Glutamatergic neuron (in vitro differentiated cells): Measurements from ENCODE around the gene ME3. TPM values are rescaled to one million over a fixed set of nuclear protein-coding genes. Genes with fewer than 3 reads are reported as not detected.

Experiments
- DNase-seq: peaks from one replicate; pipeline ENCODE4 v3.0.0; 2022
- H3K27ac Mint-ChIP-seq: one replicate; pipeline ENCODE4 v1.8.0; 2020; ENCODE audit warnings: mild to moderate bottlenecking, mixed read lengths, inconsistent platforms; ENCODE audit not compliant: unreplicated experiment
- H3K27me3 Mint-ChIP-seq: one replicate; pipeline ENCODE4 v1.8.0; 2020; ENCODE audit warnings: mild to moderate bottlenecking, moderate library complexity, mixed read lengths, inconsistent platforms; ENCODE audit not compliant: unreplicated experiment
- H3K36me3 Mint-ChIP-seq: one replicate; pipeline ENCODE4 v1.8.0; 2020; ENCODE audit warnings: mild to moderate bottlenecking, mixed read lengths, inconsistent platforms; ENCODE audit not compliant: unreplicated experiment
- H3K4me1 Mint-ChIP-seq: one replicate; pipeline ENCODE4 v1.8.0; 2020; ENCODE audit warnings: mild to moderate bottlenecking, low read depth, mixed read lengths, inconsistent platforms; ENCODE audit not compliant: unreplicated experiment
- H3K4me3 Mint-ChIP-seq: one replicate; pipeline ENCODE4 v1.8.0; 2020; ENCODE audit warnings: mild to moderate bottlenecking, mixed read lengths, inconsistent platforms; ENCODE audit not compliant: unreplicated experiment
- H3K9me3 Mint-ChIP-seq: one replicate; pipeline ENCODE4 v1.8.0; 2020; ENCODE audit warnings: mild to moderate bottlenecking, moderate library complexity, mixed read lengths, inconsistent platforms; ENCODE audit not compliant: unreplicated experiment
- total RNA-seq: library from RNA; stranded (reverse); fragmentation: NEBNext Ultra II Directional; extraction: Animal tissue kit (Norgen Biotek cat#: 25700); gene quantifications from one replicate; pipeline ENCODE4 v1.2.1, GENCODE V29; 2021; ENCODE audit not compliant: unreplicated experiment
- TF ChIP-seq, protein P1 (sequence below): fragments of 200-600 bp; sonication (generic); IDR thresholded peaks from one replicate; pipeline ENCODE4 v1.5.0; 2021; ENCODE audit not compliant: partially characterized antibody, unreplicated experiment

ME3 gene
- total RNA-seq, 1 donor from 2014 or later, result 12.4 TPM

- peaks cover 7% of the 10 kb centered on the region for H3K27me3 Mint-ChIP-seq
- no peaks in the 10 kb centered on the region for H3K4me1 Mint-ChIP-seq
- no peak overlapping the region for H3K27ac Mint-ChIP-seq
- no peak overlapping the region for H3K4me3 Mint-ChIP-seq
- H3K9me3 Mint-ChIP-seq, result no peaks in the 10 kb centered on the region
- H3K36me3 Mint-ChIP-seq, result no peaks in the 10 kb centered on the region
- TF ChIP-seq, protein P1, sequence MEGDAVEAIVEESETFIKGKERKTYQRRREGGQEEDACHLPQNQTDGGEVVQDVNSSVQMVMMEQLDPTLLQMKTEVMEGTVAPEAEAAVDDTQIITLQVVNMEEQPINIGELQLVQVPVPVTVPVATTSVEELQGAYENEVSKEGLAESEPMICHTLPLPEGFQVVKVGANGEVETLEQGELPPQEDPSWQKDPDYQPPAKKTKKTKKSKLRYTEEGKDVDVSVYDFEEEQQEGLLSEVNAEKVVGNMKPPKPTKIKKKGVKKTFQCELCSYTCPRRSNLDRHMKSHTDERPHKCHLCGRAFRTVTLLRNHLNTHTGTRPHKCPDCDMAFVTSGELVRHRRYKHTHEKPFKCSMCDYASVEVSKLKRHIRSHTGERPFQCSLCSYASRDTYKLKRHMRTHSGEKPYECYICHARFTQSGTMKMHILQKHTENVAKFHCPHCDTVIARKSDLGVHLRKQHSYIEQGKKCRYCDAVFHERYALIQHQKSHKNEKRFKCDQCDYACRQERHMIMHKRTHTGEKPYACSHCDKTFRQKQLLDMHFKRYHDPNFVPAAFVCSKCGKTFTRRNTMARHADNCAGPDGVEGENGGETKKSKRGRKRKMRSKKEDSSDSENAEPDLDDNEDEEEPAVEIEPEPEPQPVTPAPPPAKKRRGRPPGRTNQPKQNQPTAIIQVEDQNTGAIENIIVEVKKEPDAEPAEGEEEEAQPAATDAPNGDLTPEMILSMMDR, result no peak
- no peak for DNase-seq
Observed at GRCh38 chr11:86468169-86468568, 204.2 kb downstream of the ME3 start.

- no peaks in the 10 kb centered on the region for H3K4me1 Mint-ChIP-seq
- DNase-seq, result no peak
- TF ChIP-seq, protein P1, result no peak
- no peaks in the 10 kb centered on the region for H3K9me3 Mint-ChIP-seq
- H3K27ac Mint-ChIP-seq, result no peak overlapping the region
- no peak overlapping the region for H3K4me3 Mint-ChIP-seq
- H3K36me3 Mint-ChIP-seq, result no peaks in the 10 kb centered on the region
- no peaks in the 10 kb centered on the region for H3K27me3 Mint-ChIP-seq
Observed at GRCh38 chr11:86464509-86465221, 207.8 kb downstream of the ME3 start.

DNA sequence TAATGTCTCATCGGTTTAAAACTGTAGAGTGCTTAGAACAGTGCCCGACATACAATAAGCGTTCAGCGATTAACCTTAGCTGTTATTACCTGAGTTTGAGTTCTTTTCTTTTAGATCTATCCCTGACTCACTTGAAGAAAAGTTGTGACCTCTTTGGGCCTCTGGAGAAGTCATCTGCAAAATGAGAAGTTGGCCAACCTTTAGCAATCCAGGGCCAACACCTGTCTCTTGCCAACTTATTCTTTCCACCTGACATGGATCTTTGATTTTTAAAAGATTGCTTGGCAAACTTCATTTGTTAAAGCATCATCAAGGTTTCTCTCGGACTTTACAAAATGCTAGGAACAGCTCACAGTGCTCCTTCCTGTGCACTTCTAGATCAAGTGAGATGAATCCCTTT lies 208.5 kb downstream of the ME3 start:
- Mint-ChIP-seq H3K4me1 (no peaks in the 10 kb centered on the region), H3K9me3 (no peaks in the 10 kb centered on the region), H3K27me3 (peaks cover 2% of the 10 kb centered on the region), H3K27ac (no peak overlapping the region), H3K4me3 (no peak overlapping the region), H3K36me3 (no peaks in the 10 kb centered on the region)
- TF ChIP-seq, protein P1, result no peak
- no peak for DNase-seq

GRCh38 chr11:86463120-86463519 lies 209.3 kb downstream of the ME3 start:
- no peaks in the 10 kb centered on the region for H3K4me1 Mint-ChIP-seq
- TF ChIP-seq, protein P1, result no peak
- H3K27ac Mint-ChIP-seq, result no peak overlapping the region
- H3K36me3 Mint-ChIP-seq, result no peaks in the 10 kb centered on the region
- H3K9me3 Mint-ChIP-seq, result no peaks in the 10 kb centered on the region
- DNase-seq, result no peak
- peaks cover 2% of the 10 kb centered on the region for H3K27me3 Mint-ChIP-seq
- H3K4me3 Mint-ChIP-seq, result no peak overlapping the region

- Mint-ChIP-seq H3K4me3 (no peak overlapping the region), H3K4me1 (no peaks in the 10 kb centered on the region), H3K36me3 (no peaks in the 10 kb centered on the region), H3K9me3 (no peaks in the 10 kb centered on the region), H3K27ac (no peak overlapping the region), H3K27me3 (peaks cover 2% of the 10 kb centered on the region)
- DNase-seq, result no peak
- TF ChIP-seq, protein P1, result no peak
Observed at GRCh38 chr11:86461892-86462291, 210.5 kb downstream of the ME3 start.
